ENCODE data around the gene USP22. TPM values are rescaled to one million over a fixed set of nuclear protein-coding genes. Genes with fewer than 3 reads are reported as not detected.

USP22 gene
- total RNA-seq, 1 donor from 2014 or later: 192 TPM

DNA sequence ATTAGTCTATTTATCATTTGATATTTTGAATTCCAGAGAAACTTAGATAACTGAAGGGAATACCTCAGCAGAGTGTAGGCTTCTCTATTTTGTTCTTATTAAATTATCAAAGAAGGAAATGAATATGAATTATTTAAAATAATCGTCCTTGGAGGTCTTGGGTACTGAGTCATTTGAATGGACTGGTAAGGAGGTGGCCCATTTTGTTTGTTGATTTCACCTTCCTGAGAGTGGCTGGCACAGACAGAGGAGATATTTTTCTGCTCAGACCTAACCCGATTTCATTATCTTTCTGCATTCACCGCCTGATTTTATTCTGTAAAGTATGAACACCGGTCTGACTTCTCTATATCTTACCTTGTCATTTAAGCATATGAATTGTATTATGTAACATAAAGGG, 88.0 kb downstream of the USP22 start:
- no peaks in the 10 kb centered on the region for H3K27me3 ChIP-seq
- Mint-ChIP-seq H3K27ac (no peak overlapping the region), H3K36me3 (peaks cover 41% of the 10 kb centered on the region), H3K4me3 (no peak overlapping the region), H3K27me3 (ENCODE audit: insufficient read depth, low read depth) (no peaks in the 10 kb centered on the region), H3K9me3 (no peaks in the 10 kb centered on the region), H3K4me1 (no peaks in the 10 kb centered on the region)
- no peak overlapping the region for H2AFZ ChIP-seq (replicated peaks)
- H3K4me1 ChIP-seq: no peaks in the 10 kb centered on the region
- peaks cover 6% of the 10 kb centered on the region for H3K36me3 ChIP-seq
- H3K9me3 ChIP-seq (ENCODE audit: low read depth): no peaks in the 10 kb centered on the region
- H3K4me3 ChIP-seq: no peak overlapping the region
- no peak overlapping the region for H3K27ac ChIP-seq
- no peaks in the 10 kb centered on the region for H3K79me2 ChIP-seq (ENCODE audit: low read depth)
- TF ChIP-seq, protein P1, sequence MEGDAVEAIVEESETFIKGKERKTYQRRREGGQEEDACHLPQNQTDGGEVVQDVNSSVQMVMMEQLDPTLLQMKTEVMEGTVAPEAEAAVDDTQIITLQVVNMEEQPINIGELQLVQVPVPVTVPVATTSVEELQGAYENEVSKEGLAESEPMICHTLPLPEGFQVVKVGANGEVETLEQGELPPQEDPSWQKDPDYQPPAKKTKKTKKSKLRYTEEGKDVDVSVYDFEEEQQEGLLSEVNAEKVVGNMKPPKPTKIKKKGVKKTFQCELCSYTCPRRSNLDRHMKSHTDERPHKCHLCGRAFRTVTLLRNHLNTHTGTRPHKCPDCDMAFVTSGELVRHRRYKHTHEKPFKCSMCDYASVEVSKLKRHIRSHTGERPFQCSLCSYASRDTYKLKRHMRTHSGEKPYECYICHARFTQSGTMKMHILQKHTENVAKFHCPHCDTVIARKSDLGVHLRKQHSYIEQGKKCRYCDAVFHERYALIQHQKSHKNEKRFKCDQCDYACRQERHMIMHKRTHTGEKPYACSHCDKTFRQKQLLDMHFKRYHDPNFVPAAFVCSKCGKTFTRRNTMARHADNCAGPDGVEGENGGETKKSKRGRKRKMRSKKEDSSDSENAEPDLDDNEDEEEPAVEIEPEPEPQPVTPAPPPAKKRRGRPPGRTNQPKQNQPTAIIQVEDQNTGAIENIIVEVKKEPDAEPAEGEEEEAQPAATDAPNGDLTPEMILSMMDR (IDR thresholded peaks at IDR 0.05): no peak
- TF ChIP-seq EZH2 (IDR thresholded peaks at IDR 0.05) (no peak), EZH2phosphoT487 (IDR thresholded peaks at IDR 0.05) (no peak)
- peaks cover 12% of the 10 kb centered on the region for H4K20me1 ChIP-seq (ENCODE audit: low read depth)
- DNase-seq (ENCODE audit: low spot score): no peak
- H3F3A ChIP-seq (ENCODE audit: low read depth): no peaks in the 10 kb centered on the region
- no peak overlapping the region for H3K4me2 ChIP-seq
- H3K9ac ChIP-seq: no peak overlapping the region

DNA sequence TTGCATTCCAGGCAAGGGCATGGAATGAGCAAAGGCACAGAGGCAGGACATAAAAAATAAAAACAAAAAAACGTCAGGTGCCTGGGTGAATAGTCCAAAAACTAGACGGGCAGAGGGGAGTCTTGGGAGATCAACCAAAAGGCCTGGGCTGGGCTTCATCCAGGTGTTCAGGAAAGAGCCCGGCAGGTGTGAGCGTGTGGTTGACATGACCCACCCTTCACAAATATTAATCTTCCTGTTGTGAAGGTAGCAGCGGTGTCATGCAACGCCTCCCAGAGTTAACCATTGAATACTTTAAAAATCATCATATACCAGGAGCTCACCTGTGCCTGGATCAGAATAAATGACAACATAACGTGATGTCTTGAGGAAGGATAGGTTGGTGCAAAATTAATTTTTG, 90.6 kb downstream of the USP22 start:
- Histone ChIP-seq H2AFZ (replicated peaks) (no peak overlapping the region), H3K79me2 (ENCODE audit: low read depth) (no peaks in the 10 kb centered on the region), H3K4me3 (no peak overlapping the region), H3K4me2 (no peak overlapping the region), H4K20me1 (ENCODE audit: low read depth) (peaks cover 21% of the 10 kb centered on the region), H3F3A (ENCODE audit: low read depth) (no peaks in the 10 kb centered on the region), H3K9ac (no peak overlapping the region), H3K36me3 (peaks cover 6% of the 10 kb centered on the region), H3K27ac (no peak overlapping the region), H3K4me1 (no peaks in the 10 kb centered on the region), H3K27me3 (no peaks in the 10 kb centered on the region), H3K9me3 (ENCODE audit: low read depth) (no peaks in the 10 kb centered on the region)
- Mint-ChIP-seq H3K27me3 (ENCODE audit: insufficient read depth, low read depth) (no peaks in the 10 kb centered on the region), H3K9me3 (no peaks in the 10 kb centered on the region), H3K4me1 (no peaks in the 10 kb centered on the region), H3K36me3 (peaks cover 38% of the 10 kb centered on the region), H3K4me3 (no peak overlapping the region), H3K27ac (no peak overlapping the region)
- DNase-seq (ENCODE audit: low spot score): no peak
- TF ChIP-seq EZH2phosphoT487 (IDR thresholded peaks at IDR 0.05) (no peak), EZH2 (IDR thresholded peaks at IDR 0.05) (no peak)
- TF ChIP-seq, protein P1 (IDR thresholded peaks at IDR 0.05): no peak

Small RNA genes within 50 kb of the gene (small RNA-seq; reads per million reads assigned to genes)
- gene AC087393.1: not detected

Other genes starting within 250 kb of the USP22 start
- gene DHRS7B, start 84.0 kb upstream of the USP22 start, total RNA-seq (ENCODE audit: low replicate concordance): 21.6 and 29.9 TPM in 2 replicates
- gene TMEM11, start 171.2 kb upstream of the USP22 start, total RNA-seq (ENCODE audit: low replicate concordance): 17.3 and 20.9 TPM in 2 replicates
- gene NATD1, start 210.4 kb upstream of the USP22 start, total RNA-seq (ENCODE audit: low replicate concordance): 4.3 and 7.8 TPM in 2 replicates
- gene MAP2K3, start 241.7 kb upstream of the USP22 start, total RNA-seq (ENCODE audit: low replicate concordance): 3.5 and 9.4 TPM in 2 replicates

All from neural progenitor cell (in vitro differentiated cells).